GM12801 (cell line): ENCODE data around the gene TMEM39B.

Experiments used
- TF ChIP-seq, protein P1 (sequence below): IDR thresholded peaks from one replicate; pipeline ENCODE4 v1.5.1; 2011; ENCODE audit warnings: control low read depth; ENCODE audit not compliant: insufficient read length; ENCODE audit errors: extremely low read depth

Gene TMEM39B

DNA sequence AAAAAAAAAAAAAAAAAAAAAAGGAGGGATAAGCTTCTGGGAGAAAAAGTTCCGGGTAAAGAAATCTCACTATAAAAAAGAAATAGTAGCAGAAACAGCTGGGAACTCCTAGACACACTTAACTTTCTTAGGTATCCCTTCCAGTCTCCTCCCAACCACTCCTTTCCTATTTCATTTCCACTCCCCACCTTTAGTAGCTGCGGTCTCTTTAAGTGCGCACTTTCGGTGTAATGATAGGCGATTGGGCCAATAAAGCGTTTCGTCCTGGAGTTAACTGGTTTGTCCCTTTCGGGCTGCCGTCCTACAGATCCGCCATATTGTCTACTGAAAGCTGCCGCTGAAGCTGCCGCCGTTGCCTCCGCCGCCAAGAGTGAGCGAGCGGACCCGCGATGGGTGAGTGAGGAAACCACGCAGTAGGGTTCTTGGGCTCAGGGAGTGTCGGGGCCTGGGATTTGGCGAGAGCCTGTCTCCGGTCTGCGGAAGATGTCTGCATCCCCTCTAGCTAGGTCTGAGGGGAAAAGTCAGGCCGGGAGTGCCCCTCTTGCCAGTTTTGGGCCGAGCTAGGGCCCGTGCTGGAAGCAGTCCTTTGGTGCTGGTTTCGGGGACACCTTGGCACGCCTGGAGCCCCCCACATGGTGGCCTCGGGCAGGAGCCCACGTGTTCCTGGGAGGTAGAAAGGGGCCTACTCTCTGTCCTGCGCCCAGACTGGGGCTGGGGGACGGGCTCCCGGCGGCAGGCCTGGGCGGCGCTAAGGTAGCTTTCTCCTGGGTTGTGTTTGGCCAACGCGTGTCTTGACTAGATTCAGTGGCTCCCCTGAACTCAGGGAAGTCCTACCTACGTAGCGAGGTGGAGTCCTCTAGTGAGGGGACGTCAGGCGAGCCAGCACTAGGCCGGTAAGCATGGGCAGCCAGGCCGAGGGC is 35.3 kb downstream of the TMEM39B start, which contains the start of gene KPNA6:
Gene KPNA6, plus strand, starts transcription at position 315 of the 920 bp plus-strand sequence. Its CDS starts 75 bp downstream, at position 390.
- TF ChIP-seq, protein P1, sequence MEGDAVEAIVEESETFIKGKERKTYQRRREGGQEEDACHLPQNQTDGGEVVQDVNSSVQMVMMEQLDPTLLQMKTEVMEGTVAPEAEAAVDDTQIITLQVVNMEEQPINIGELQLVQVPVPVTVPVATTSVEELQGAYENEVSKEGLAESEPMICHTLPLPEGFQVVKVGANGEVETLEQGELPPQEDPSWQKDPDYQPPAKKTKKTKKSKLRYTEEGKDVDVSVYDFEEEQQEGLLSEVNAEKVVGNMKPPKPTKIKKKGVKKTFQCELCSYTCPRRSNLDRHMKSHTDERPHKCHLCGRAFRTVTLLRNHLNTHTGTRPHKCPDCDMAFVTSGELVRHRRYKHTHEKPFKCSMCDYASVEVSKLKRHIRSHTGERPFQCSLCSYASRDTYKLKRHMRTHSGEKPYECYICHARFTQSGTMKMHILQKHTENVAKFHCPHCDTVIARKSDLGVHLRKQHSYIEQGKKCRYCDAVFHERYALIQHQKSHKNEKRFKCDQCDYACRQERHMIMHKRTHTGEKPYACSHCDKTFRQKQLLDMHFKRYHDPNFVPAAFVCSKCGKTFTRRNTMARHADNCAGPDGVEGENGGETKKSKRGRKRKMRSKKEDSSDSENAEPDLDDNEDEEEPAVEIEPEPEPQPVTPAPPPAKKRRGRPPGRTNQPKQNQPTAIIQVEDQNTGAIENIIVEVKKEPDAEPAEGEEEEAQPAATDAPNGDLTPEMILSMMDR, result no peak

DNA sequence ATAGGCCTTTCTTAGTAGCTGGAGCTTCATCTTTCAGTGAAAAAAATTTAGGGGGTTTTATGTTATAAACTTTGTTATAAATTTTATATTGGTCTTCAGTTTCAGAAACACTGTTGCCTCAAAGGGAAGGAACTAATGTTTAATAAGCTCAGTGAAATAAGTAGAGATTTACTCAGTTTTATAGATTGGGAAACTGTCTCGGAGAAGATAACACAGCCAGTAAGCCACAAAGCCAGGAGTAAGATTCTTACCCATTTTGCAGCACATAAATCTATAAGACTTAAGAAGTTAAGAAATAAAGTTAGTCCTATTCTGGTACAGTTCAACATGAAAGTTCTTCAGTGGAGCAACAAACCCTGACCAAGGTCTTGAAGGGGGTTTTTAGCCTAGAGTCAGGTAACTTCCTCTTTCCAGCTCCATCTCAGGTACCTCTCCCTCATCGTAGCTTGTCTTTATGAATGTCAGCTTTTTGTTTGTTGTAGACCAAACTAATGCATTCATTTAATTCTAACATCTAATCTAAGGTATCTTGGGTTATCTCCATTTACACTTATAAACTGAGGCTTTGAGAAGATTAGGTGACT is 38.4 kb downstream of the TMEM39B start:
- TF ChIP-seq, protein P1, result no peak

DNA sequence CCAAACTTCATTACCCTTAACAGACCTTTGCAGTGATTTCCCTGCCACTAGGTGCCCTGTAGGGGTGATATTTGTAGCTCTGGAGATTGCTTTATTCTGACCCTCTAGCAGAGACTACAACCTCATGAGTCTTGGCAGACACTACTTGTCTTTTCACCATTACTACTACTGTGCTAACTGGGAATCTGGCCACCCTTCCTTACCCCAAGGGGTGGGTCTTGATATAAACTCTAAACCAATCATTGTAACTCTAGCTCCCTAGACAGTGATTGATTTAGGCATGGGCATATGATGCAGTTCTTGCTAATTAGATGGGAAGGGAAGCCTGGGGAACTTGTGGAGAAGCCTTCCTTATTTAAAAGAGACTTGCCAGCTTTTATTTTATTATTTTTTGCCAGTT is 39.0 kb downstream of the TMEM39B start:
- TF ChIP-seq, protein P1, result no peak

DNA sequence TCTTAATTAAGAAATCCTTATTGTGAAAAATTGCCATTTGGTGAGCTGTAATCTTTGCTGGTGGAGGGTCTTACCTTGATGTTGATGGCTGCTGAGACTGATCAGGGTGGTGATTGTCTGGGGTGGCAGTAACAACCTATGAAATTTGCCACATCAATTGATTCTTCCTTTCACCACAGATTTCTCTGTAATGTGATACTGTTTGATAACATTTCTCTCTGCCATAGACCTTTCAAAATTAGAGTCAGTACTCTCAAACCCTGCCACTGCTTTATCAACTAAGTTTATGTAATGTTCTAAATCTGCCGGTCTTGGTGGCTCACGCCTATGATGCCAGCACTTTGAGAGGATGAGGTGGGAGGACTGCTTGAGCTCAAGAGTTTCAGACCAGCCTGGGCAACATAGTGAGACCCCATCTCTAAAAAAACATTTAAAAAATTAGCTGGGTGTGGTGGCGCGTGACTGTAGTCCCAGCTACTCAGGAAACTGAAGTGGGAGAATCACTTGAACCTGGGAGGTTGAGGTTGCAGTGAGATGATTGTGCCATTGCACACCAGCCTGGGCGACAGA is 40.2 kb downstream of the TMEM39B start:
- TF ChIP-seq, protein P1, result no peak

DNA sequence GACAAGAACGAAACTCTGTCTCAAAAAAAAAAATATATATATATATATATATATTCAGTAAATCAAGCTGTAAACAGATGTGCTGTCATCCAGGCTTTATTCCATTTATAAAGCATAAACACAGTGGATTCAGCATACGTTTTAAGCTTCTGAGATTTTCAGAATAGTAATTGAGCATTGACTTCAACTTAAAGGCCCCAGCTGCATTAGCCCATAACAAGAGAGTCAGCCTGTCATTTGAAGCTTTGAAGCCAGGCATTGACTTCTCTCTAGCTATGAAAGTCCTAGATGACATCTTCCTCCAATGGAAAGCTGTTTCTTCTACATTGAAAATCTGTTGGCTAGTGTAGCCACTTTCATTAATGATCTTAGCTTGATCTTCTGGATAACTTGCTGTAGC is 41.7 kb downstream of the TMEM39B start:
- TF ChIP-seq, protein P1, result no peak

DNA sequence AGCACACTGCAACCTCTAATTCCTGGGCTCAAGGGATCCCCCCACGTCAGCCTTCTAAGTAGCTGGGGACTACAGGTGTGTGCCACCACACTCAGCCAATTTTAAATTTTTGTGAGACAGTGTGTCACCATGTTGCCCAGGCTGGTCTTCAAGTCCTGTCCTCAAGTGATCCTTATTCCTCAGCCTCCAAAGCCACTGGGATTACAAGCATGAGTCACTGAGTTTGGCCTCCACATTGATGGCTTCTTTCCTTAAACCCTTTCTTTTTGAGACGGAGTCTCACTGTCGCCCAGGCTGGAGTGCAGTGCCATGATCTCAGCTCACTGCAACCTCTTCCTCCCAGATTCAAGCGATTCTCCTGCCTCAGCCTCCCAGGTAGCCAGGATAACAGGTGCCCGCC is 42.8 kb downstream of the TMEM39B start:
- TF ChIP-seq, protein P1, result no peak

DNA sequence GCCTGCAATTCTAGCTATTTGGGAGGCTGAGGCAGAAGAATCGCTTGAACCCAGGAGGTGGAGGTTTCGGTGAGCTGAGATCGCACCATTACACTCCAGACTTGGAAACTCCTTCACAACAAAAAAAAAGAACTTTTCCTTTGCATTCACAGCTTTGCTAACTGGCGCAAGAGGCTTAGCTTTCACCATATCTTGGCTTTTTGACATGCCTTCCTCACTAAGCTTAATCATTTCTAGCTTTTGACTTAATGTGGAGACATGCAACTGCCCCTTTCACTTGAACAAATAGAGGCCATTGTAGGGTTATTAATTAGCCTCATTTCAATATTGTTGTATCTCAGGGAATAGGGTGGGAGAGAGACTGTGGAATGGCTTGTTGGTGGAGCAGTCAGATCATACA is 43.8 kb downstream of the TMEM39B start:
- TF ChIP-seq, protein P1, result no peak
